GM12872 (cell line): ENCODE results near the gene ESAM.

ENCODE experiments used
- TF ChIP-seq, protein P1 (sequence below): IDR thresholded peaks from 3 replicates; pipeline ENCODE4 v1.5.1; 2011; ENCODE audit warnings: low read depth, mild to moderate bottlenecking, low read length, moderate library complexity; ENCODE audit not compliant: insufficient read depth

ESAM gene

DNA sequence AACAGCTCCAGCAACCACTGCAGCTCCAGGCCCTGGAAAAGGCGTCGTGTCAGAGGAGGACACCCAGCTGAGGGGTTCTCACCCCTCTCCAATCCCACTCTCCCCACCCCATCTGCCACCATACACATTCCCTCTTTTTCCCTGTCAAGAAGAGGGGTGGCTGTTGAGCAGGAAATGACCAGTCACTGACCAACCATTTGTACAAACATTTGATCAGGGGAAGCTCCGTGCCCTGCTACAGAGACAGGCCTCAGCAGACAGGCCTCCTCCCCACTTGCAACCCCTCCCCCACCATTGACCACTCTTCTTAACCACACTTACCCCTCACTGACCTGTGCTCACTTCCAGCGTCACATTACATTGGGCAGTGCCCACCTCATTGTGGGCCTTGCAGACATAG is 7.8 kb downstream of the ESAM start:
- TF ChIP-seq, protein P1, sequence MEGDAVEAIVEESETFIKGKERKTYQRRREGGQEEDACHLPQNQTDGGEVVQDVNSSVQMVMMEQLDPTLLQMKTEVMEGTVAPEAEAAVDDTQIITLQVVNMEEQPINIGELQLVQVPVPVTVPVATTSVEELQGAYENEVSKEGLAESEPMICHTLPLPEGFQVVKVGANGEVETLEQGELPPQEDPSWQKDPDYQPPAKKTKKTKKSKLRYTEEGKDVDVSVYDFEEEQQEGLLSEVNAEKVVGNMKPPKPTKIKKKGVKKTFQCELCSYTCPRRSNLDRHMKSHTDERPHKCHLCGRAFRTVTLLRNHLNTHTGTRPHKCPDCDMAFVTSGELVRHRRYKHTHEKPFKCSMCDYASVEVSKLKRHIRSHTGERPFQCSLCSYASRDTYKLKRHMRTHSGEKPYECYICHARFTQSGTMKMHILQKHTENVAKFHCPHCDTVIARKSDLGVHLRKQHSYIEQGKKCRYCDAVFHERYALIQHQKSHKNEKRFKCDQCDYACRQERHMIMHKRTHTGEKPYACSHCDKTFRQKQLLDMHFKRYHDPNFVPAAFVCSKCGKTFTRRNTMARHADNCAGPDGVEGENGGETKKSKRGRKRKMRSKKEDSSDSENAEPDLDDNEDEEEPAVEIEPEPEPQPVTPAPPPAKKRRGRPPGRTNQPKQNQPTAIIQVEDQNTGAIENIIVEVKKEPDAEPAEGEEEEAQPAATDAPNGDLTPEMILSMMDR = no peak

DNA sequence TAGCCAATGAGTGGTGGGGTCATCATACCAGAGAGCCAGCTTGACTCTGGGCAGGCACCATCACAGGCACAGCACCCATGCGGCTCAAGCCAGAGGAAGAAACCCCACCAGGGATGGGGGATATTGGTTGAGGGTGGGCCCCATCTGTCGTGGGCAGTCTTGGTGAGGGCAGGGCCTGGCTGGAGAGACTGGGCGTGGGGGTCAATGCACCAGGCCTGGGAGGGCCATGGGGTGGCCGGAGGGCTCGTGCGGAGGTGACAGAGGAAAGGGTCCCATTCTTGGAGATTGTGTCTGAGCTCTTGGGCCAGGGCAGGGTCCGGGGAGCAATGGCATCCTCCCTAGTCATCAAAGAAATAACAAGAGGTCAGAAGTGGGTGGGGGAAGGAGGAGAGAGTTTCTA is 8.5 kb downstream of the ESAM start:
- TF ChIP-seq, protein P1 = no peak

DNA sequence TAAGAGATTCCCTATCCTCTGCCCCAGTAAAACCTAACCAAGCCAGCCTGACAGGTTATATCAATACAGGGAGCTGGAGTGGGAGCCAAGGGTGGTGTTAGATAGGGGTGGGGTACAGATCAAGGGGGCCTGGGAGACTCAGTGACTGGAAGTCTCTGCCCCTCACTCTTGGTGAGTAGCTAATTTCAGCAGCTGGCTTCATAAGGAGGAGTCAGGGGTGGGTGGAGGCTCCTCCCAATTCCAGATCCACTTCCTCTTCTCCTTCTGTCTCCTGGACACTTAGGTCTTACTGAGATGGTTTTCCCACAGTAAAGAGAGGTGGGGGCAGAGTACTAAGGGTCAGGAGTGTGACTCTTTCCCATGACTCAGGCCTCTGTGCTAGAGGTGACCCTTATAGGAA is 8.9 kb downstream of the ESAM start:
- TF ChIP-seq, protein P1 = no peak

DNA sequence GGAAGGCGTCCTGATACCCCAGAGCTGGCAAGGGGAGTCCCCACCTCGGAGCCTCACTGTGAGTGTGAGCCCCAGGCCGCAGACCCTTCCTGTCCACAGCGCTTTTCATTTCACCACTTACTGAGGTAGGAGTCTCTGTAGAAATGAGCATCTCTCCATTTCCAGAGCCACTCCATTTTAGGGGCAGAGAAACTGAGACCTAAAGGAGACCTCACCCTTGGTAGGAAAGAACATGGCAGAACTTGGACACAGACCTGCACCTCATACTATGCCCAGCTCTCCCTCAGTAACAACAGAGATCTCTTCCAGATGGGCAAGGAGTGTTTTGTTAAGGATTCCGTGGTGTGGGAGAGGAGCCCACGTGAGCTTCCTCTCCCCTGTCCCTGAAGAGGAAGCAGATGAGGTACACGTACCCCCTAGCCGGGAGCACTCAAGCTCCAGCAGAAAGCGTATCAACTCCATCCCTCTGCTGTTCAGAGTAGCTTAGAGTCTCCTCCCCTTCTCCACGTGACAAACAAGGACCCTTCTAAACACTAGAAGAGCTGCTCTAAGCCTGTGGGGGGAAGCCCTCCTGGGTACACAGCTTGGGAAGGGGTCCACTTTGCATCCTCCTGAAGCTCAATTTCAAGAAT is 9.5 kb downstream of the ESAM start:
- TF ChIP-seq, protein P1 = no peak

DNA sequence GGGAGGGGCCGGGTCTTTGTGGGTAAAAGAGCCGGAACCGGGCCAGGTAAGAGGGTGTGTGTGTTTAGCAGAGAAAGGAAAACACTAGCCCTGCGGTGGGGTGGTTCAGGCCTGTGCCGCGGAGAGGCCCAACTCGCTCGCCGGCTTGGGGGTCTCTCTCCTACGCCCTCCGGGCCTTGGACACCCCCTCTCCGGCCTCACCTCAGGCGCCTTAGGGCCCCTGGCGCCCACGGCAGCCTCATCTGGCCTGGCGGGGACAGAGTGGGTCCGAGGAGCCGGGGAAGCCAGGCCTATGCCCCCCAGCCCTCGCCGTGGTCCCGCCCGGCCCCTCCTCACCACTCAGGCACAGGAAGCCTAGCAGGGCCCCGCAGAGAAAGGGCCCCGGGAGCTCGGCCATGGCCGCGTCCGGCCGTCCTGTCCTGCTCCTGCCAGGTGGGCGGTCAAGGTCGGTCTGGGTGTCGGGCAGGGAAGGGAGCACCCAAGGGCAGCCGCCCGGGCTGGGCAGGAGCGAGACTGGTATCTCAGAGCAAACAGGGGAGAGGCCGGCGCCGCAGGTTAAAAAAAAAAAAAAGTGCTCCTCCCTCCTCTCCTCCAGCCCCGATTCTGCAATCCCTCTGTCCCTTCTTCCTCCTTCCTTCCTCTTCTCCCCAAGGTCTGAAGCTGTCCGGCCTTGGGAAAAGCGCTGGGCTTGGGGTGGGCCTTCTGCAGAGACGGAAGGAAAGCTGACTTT is 10.2 kb downstream of the ESAM start, which contains the start of gene VSIG2:
Gene VSIG2, minus strand, starts transcription at position 515 of the 730 bp plus-strand sequence. Its CDS starts 118 bp downstream, at position 397.
- TF ChIP-seq, protein P1 = no peak

DNA sequence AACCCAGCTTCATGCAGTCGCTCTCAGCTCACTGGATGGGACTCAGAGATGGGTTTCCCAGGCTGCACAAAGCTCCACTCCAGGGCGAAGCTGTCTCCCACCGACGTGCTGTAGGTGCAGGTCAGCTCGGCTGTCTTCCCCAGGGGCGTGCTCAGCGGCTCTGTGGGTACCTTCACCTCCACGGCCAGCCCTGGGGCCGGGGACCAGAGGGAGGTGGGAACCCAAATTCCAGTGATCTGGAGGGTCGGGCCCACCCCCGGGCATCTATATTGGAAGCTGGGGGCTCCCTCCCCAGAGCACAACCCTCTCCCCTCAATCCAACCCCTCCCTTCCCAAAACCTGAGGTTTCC is 10.7 kb downstream of the ESAM start:
- TF ChIP-seq, protein P1 = no peak

DNA sequence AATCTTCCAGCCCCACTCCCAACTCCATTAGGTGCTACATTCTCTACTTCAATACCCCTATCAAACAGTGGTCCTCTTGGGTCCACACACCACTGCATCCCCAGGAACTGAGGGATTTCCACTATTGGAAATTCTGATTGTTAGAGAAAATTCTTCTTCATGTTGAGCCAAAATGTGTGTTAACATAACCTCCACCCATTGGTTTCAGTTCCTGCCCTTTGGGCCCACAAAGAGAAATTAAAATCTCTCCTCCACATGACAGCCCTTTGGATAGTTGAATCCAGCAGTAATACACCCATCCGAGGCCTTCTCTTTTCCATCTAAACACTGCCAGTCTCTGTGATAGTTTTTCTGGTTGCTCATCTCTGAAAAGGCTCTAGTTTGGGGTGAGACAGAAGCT is 12.2 kb downstream of the ESAM start:
- TF ChIP-seq, protein P1 = no peak
